OCI-LY7 (cell line): ENCODE measurements around the gene TRIM28. TPM values are rescaled to one million over a fixed set of nuclear protein-coding genes. Genes with fewer than 3 reads are reported as not detected.
A peak's percentile ranks its signal among the peaks of the same experiment; 100 is the strongest.
"Not testable (repeated sequence)": the region's sequence is repeated elsewhere in the genome, so short reads cannot be mapped to it uniquely, and the experiment has no call there.

Experiments
- BruUV-seq: library from RNA; stranded (reverse); fragments of 400-500 nt; replicated peaks from 2 replicates; lab custom pipeline; 2021; lab: Mats Ljungman, UMichigan
- CTCF ChIA-PET: fragments of 300-600 bp; sonication (Branson Sonifier 250); formaldehyde crosslinking; loops from one replicate; lab custom pipeline; 2022; ENCODE audit warnings: antibody characterized with exemption; ENCODE audit not compliant: unreplicated experiment; lab: Charles Lee
- POLR2A ChIA-PET: fragments of 300-600 bp; sonication (Branson Sonifier 250); formaldehyde crosslinking; loops from one replicate; lab custom pipeline; 2022; ENCODE audit warnings: antibody characterized with exemption; lab: Charles Lee
- DNase-seq: peaks from one replicate; pipeline ENCODE4 v3.0.0-alpha.2; 2015; ENCODE audit warnings: low spot score
- H2AFZ ChIP-seq: fragments of 200-600 bp; sonication (generic), shearing (Covaris generic); 2 replicates; pipeline ENCODE4 v1.6.1; 2014; ENCODE audit warnings: mild to moderate bottlenecking, antibody characterized with exemption, low read length, moderate library complexity
- H3K27ac ChIP-seq: fragments of 200-600 bp; sonication (generic); 2 replicates; pipeline ENCODE4 v1.5.1; 2014; ENCODE audit warnings: mixed run types, low read depth, mild to moderate bottlenecking, moderate library complexity, low read length, inconsistent platforms; ENCODE audit not compliant: poor library complexity, severe bottlenecking
- H3K36me3 ChIP-seq: fragments of 200-600 bp; sonication (generic); 2 replicates; pipeline ENCODE4 v1.6.1; 2014; ENCODE audit warnings: mild to moderate bottlenecking, antibody characterized with exemption, low read length, moderate library complexity, mixed read lengths; ENCODE audit not compliant: insufficient read depth
- H3K4me1 ChIP-seq: fragments of 200-600 bp; sonication (generic); 2 replicates; pipeline ENCODE4 v1.5.1; 2014; ENCODE audit warnings: mild to moderate bottlenecking, low read length; ENCODE audit not compliant: insufficient read depth, poor library complexity, severe bottlenecking
- H3K4me2 ChIP-seq: fragments of 200-600 bp; sonication (generic); 2 replicates; pipeline ENCODE4 v1.6.1; 2014; ENCODE audit warnings: mild to moderate bottlenecking, low read length
- H3K4me3 ChIP-seq: fragments of 200-600 bp; sonication (generic); 2 replicates; pipeline ENCODE4 v1.5.1; 2014; ENCODE audit warnings: mild to moderate bottlenecking, low read depth, low read length; ENCODE audit not compliant: poor library complexity, severe bottlenecking
- H3K79me2 ChIP-seq: fragments of 200-600 bp; sonication (generic); 2 replicates; pipeline ENCODE4 v1.6.1; 2016; ENCODE audit warnings: low read depth, mild to moderate bottlenecking, low read length, moderate library complexity, mixed read lengths; ENCODE audit not compliant: insufficient read depth
- H3K9me2 ChIP-seq: fragments of 200-600 bp; sonication (generic); 2 replicates; pipeline ENCODE4 v1.6.1; 2016; ENCODE audit warnings: mild to moderate bottlenecking, low read length, mixed read lengths; ENCODE audit not compliant: insufficient read depth
- H3K9me3 ChIP-seq: fragments of 200-600 bp; sonication (generic); 2 replicates; pipeline ENCODE4 v1.6.1; 2014; ENCODE audit warnings: mild to moderate bottlenecking, mixed run types, low read length, mixed read lengths
- H4K20me1 ChIP-seq: fragments of 200-600 bp; sonication (generic); 2 replicates; pipeline ENCODE4 v1.6.1; 2014; ENCODE audit warnings: mild to moderate bottlenecking, antibody characterized with exemption, low read length, moderate library complexity, mixed read lengths; ENCODE audit not compliant: insufficient read depth
- EZH2phosphoT487 ChIP-seq: fragments of 200-600 bp; sonication (generic); IDR thresholded peaks from 2 replicates; pipeline ENCODE4 v1.6.1; 2018; ENCODE audit warnings: low read depth, borderline replicate concordance, mild to moderate bottlenecking, mixed run types, antibody characterized with exemption, low read length, moderate library complexity, mixed read lengths
- intact Hi-C: fragments of 100-400 bp; cut with micrococcal nuclease; formaldehyde crosslinking; loops from one replicate; pipeline ENCODE4 v1.10.0; 2022; ENCODE audit not compliant: unreplicated experiment
- total RNA-seq, 2 experiments: library from RNA; depleted of rRNA in 1 of 2; stranded (reverse); fragments of >200 nt in 1 of 2; shearing (Covaris generic) in 1 of 2; gene quantifications; 2 replicates each; pipeline ENCODE4 v1.2.3, GENCODE V29; 2014 to 2022
- TF ChIP-seq, protein P1 (sequence below): fragments of 200-600 bp; sonication (generic); conservative IDR thresholded peaks from 2 replicates; pipeline ENCODE4 v1.5.1; 2014; ENCODE audit warnings: mild to moderate bottlenecking, antibody characterized with exemption, low read length, moderate library complexity, mixed read lengths

The TRIM28 gene
- total RNA-seq, 2 experiments from 2014 or later = 601 to 729 TPM

DNA sequence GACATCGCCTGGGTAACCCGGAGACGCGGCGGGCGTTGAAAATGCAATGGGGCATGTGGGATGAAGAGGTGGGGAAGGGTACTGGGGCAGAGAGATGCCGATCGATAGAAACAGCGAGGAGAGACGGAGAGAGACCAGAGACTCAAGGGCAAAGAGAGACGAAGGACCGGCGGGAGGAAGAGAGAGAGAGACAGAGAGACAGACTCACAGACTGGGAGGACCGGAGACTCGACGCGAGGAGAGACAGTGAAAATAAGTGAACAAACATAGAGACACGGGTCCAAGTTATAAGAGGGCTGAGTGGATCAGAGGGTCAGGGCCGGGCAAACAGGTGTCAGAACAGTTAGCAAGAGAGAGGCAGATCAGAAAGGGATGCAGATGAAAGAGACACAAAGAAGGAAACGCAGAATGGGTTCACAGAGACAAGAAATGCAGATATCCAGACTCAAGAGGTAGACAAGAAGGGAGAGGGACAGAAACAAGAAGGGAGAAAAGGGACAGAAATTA is 29.8 kb downstream of the TRIM28 start:
- POLR2A ChIA-PET = no interaction called here
- DNase-seq = no peak
- peaks cover 29% of the 10 kb centered on the region; the same call in 1 of the 2 replicates for H3K36me3 ChIP-seq
- TF ChIP-seq, protein P1, sequence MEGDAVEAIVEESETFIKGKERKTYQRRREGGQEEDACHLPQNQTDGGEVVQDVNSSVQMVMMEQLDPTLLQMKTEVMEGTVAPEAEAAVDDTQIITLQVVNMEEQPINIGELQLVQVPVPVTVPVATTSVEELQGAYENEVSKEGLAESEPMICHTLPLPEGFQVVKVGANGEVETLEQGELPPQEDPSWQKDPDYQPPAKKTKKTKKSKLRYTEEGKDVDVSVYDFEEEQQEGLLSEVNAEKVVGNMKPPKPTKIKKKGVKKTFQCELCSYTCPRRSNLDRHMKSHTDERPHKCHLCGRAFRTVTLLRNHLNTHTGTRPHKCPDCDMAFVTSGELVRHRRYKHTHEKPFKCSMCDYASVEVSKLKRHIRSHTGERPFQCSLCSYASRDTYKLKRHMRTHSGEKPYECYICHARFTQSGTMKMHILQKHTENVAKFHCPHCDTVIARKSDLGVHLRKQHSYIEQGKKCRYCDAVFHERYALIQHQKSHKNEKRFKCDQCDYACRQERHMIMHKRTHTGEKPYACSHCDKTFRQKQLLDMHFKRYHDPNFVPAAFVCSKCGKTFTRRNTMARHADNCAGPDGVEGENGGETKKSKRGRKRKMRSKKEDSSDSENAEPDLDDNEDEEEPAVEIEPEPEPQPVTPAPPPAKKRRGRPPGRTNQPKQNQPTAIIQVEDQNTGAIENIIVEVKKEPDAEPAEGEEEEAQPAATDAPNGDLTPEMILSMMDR = no peak
- TF ChIP-seq EZH2phosphoT487 = no peak
- peak overlapping the region; percentile 14; the same call in 1 of the 2 replicates for H2AFZ ChIP-seq
- no peaks in the 10 kb centered on the region for H3K9me2 ChIP-seq
- no peaks in the 10 kb centered on the region for H3K9me3 ChIP-seq
- H3K27ac ChIP-seq = peak overlapping the region; percentile 35
- H3K79me2 ChIP-seq = no peaks in the 10 kb centered on the region
- CTCF ChIA-PET = no interaction called here
- intact Hi-C loops = loop anchor here (1.0 to 2.0 kb wide), 3 partner anchors 14 to 59 kb away; partner anchors contain the start of gene TRIM28
- no TSS peak for BruUV-seq
- H3K4me2 ChIP-seq = peak overlapping the region; percentile 89
- peaks cover 42% of the 10 kb centered on the region for H3K4me1 ChIP-seq
- H3K4me3 ChIP-seq = peak overlapping the region; percentile 76
- H4K20me1 ChIP-seq = no peaks in the 10 kb centered on the region

DNA sequence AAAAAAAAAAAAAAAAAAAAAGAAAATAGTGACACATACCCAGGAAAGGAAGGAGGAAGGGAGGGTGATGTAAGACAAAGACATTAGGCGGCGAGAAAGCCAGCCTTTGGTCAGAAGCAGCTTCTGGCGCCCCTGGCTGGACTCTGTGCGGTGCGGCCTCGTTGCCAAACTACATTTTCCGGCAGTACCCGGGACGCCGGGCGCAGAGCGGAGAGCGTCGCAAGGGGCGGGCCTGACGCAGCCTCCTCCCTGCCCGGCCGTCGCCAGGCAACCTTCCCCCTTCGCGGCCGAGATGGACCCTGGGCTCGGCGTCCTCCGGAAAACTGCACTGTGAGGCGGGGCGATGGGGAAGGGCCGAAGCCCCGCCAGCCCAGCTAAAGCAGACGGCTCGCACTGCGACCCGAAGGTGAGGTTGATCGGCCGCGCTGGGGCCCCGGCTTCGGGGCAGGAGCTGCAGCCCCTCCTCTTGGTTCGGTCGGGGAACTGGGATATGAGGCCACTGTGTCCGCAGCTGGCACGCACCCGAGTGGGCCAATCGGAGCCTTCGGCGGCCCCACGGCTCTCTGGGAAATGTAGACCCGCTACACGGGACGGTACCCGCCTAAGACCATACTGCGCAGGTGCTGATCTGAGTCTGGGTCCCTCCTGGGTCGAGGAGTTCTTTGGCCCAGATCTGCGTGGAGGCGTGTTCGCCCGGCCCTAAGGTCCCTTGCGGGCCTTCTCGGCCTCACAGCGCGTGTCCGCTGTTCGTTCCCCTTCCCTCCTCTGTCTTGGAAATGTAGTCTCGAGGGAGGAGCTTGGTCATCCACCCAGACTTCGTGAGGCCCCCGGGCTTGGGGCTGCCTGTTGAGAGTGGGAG is 31.5 kb downstream of the TRIM28 start:
- H3K27ac ChIP-seq = peak overlapping the region; percentile 51
- no peaks in the 10 kb centered on the region for H3K9me3 ChIP-seq
- no peaks in the 10 kb centered on the region for H4K20me1 ChIP-seq
- H3K9me2 ChIP-seq = no peaks in the 10 kb centered on the region
- BruUV-seq = TSS peak; percentile 79
- peak overlapping the region; percentile 67 for H2AFZ ChIP-seq
- ChIA-PET POLR2A (interaction anchor here (0.6 to 1.0 kb wide), 3 partner anchors 61 to 360 kb away, joined by 4 to 5 read pairs (median 4); no protein-coding TSS in a partner anchor), CTCF (no interaction called here)
- H3K4me2 ChIP-seq = peak overlapping the region; percentile 89
- intact Hi-C loops = no loop called here
- H3K36me3 ChIP-seq = peaks cover 12% of the 10 kb centered on the region; the same call in 1 of the 2 replicates
- peaks cover 46% of the 10 kb centered on the region for H3K4me1 ChIP-seq
- peak; percentile 89 for DNase-seq
- TF ChIP-seq EZH2phosphoT487 = no peak
- TF ChIP-seq, protein P1 = no peak
- H3K4me3 ChIP-seq = peak overlapping the region; percentile 76
- no peaks in the 10 kb centered on the region for H3K79me2 ChIP-seq

DNA sequence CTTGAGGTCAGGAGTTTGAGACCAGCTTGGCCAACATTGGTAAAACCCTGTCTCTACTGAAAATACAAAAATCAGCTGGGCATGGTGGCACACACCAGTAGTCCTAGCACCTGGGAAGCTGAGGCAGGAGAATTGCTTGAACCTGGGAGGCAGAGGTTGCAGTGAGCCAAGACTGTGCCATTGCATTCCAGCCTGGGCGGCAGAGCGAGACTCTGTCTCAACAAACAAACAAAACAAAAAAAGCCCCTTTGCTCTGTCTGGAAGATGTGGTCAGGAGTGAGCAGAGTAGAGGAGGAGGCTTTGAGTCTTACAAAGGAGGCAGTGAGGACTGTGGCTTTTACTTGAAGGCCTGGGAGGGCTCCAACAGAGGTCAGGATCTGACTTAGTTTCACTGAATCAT is 33.7 kb downstream of the TRIM28 start:
- H3K9me2 ChIP-seq, BruUV-seq, H3K9me3 ChIP-seq, CTCF ChIA-PET, intact Hi-C loops, H4K20me1 ChIP-seq, DNase-seq, POLR2A ChIA-PET, H3K4me3 ChIP-seq, H2AFZ ChIP-seq, H3K36me3 ChIP-seq, H3K27ac ChIP-seq, H3K79me2 ChIP-seq: not testable (repeated sequence)
- Histone ChIP-seq H3K4me2 (peak overlapping the region; percentile 72; the same call in 1 of the 2 replicates), H3K4me1 (peaks cover 35% of the 10 kb centered on the region)
